ENCODE measurements around the gene MAB21L1.

GRCh38 chr13:35496006-35496405 is 19.5 kb upstream of the MAB21L1 start:
- TF ChIP-seq CTCF (IDR thresholded peaks at IDR 0.05) (no peak), EP300 (IDR thresholded peaks at IDR 0.05; ENCODE audit: low read depth) (no peak), POLR2AphosphoS5 (IDR thresholded peaks at IDR 0.05) (no peak), POLR2A (IDR thresholded peaks at IDR 0.05) (no peak)

Data from transverse colon (tissue), 4 donors.